ENCODE data around the gene GRIN2A. TPM values are rescaled to one million over a fixed set of nuclear protein-coding genes. Genes with fewer than 3 reads are reported as not detected.

GRIN2A gene
- total and polyA plus RNA-seq, 2 of the 13 experiments (the other 11 are each of a cell fraction or from before 2014, with no cell fraction given): not detected

DNA sequence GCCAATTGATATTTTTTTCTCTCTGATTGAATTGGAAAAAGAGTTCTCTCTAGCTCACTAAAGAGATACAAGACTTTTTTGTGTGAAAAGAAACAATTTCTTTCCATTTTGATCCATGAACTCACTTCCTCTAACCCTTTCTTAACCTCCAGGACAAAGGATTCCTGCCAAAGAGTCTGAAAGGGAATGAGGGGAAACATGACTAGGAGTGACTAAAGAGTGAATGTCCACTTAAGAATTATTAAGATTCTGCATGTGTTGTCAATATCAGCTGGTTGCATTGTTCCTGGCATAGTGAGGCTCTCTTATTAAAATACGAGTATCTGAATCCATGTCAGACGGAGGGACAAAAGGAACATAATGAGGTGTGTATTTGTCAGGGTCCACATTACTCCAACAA, 344.7 kb downstream of the GRIN2A start:
- H3K27ac ChIP-seq (ENCODE audit: extremely low read length, insufficient read depth, low read length): no peak overlapping the region
- no peaks in the 10 kb centered on the region for H3K79me2 ChIP-seq (ENCODE audit: insufficient read depth, low read length)
- no peak overlapping the region for H3K9ac ChIP-seq (ENCODE audit: insufficient read depth, low read depth, low read length)
- no peaks in the 10 kb centered on the region for H3K36me3 ChIP-seq (replicated peaks in 1 of 2; ENCODE audit: control insufficient read depth in 1 of 2, insufficient read depth in 2 of 2, low read length in 2 of 2)
- no peaks in the 10 kb centered on the region for H3K9me3 ChIP-seq (ENCODE audit: low read length)
- no peaks in the 10 kb centered on the region for H3K4me1 ChIP-seq (ENCODE audit: insufficient read depth, low read length)
- in situ Hi-C loops (cut with HindIII; ENCODE audit: extremely low pct_ligation_motif_present, low pct_unique_long_range_greater_than_20kb): no loop called here
- intact Hi-C loops (cut with micrococcal nuclease; ENCODE audit: unreplicated experiment): no loop called here
- ChIA-PET POLR2A (no interaction called here), CTCF (ENCODE audit: low intra/inter-chr PET ratio, low total read pairs) (no interaction called here)
- TF ChIP-seq SNAI1 (CRISPR knock-in tag; IDR thresholded peaks at IDR 0.05; ENCODE audit: borderline replicate concordance): no peak
- no peak for TF ChIP-seq MAFG (CRISPR knock-in tag; IDR thresholded peaks at IDR 0.05)
- no peak for TF ChIP-seq PHF5A (CRISPR knock-in tag; IDR thresholded peaks at IDR 0.05; ENCODE audit: low read depth, unreplicated experiment)
- TF ChIP-seq ZIK1 (CRISPR knock-in tag; IDR thresholded peaks at IDR 0.05; ENCODE audit: borderline replicate concordance, low read depth): no peak
- no peak for TF ChIP-seq ZNF569 (CRISPR knock-in tag; IDR thresholded peaks at IDR 0.05; ENCODE audit: borderline replicate concordance)
- TF ChIP-seq CBFB (CRISPR knock-in tag; IDR thresholded peaks at IDR 0.05): no peak
- TF ChIP-seq, protein P1, sequence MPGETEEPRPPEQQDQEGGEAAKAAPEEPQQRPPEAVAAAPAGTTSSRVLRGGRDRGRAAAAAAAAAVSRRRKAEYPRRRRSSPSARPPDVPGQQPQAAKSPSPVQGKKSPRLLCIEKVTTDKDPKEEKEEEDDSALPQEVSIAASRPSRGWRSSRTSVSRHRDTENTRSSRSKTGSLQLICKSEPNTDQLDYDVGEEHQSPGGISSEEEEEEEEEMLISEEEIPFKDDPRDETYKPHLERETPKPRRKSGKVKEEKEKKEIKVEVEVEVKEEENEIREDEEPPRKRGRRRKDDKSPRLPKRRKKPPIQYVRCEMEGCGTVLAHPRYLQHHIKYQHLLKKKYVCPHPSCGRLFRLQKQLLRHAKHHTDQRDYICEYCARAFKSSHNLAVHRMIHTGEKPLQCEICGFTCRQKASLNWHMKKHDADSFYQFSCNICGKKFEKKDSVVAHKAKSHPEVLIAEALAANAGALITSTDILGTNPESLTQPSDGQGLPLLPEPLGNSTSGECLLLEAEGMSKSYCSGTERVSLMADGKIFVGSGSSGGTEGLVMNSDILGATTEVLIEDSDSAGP (CRISPR knock-in tag; IDR thresholded peaks at IDR 0.05; ENCODE audit: borderline replicate concordance): no peak
- TF ChIP-seq, protein P2, sequence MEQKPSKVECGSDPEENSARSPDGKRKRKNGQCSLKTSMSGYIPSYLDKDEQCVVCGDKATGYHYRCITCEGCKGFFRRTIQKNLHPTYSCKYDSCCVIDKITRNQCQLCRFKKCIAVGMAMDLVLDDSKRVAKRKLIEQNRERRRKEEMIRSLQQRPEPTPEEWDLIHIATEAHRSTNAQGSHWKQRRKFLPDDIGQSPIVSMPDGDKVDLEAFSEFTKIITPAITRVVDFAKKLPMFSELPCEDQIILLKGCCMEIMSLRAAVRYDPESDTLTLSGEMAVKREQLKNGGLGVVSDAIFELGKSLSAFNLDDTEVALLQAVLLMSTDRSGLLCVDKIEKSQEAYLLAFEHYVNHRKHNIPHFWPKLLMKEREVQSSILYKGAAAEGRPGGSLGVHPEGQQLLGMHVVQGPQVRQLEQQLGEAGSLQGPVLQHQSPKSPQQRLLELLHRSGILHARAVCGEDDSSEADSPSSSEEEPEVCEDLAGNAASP (CRISPR knock-in tag; IDR thresholded peaks at IDR 0.05; ENCODE audit: borderline replicate concordance): no peak
- TF ChIP-seq, protein P3, sequence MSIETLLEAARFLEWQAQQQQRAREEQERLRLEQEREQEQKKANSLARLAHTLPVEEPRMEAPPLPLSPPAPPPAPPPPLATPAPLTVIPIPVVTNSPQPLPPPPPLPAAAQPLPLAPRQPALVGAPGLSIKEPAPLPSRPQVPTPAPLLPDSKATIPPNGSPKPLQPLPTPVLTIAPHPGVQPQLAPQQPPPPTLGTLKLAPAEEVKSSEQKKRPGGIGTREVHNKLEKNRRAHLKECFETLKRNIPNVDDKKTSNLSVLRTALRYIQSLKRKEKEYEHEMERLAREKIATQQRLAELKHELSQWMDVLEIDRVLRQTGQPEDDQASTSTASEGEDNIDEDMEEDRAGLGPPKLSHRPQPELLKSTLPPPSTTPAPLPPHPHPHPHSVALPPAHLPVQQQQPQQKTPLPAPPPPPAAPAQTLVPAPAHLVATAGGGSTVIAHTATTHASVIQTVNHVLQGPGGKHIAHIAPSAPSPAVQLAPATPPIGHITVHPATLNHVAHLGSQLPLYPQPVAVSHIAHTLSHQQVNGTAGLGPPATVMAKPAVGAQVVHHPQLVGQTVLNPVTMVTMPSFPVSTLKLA (IDR thresholded peaks at IDR 0.05): no peak
- TF ChIP-seq, protein P4, sequence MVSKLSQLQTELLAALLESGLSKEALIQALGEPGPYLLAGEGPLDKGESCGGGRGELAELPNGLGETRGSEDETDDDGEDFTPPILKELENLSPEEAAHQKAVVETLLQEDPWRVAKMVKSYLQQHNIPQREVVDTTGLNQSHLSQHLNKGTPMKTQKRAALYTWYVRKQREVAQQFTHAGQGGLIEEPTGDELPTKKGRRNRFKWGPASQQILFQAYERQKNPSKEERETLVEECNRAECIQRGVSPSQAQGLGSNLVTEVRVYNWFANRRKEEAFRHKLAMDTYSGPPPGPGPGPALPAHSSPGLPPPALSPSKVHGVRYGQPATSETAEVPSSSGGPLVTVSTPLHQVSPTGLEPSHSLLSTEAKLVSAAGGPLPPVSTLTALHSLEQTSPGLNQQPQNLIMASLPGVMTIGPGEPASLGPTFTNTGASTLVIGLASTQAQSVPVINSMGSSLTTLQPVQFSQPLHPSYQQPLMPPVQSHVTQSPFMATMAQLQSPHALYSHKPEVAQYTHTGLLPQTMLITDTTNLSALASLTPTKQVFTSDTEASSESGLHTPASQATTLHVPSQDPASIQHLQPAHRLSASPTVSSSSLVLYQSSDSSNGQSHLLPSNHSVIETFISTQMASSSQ (IDR thresholded peaks at IDR 0.05; ENCODE audit: low read depth): no peak
- TF ChIP-seq, protein P4 (CRISPR knock-in tag; IDR thresholded peaks at IDR 0.05; ENCODE audit: borderline replicate concordance): no peak
- TF ChIP-seq WIZ (CRISPR knock-in tag; IDR thresholded peaks at IDR 0.05): no peak
- TF ChIP-seq, protein P5, sequence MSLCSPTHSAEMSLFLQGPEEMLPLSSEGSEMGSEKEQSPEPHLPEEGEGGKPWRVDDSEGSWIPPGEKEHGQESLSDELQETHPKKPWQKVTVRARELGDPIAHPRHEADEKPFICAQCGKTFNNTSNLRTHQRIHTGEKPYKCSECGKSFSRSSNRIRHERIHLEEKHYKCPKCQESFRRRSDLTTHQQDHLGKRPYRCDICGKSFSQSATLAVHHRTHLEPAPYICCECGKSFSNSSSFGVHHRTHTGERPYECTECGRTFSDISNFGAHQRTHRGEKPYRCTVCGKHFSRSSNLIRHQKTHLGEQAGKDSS (CRISPR knock-in tag; IDR thresholded peaks at IDR 0.05; ENCODE audit: borderline replicate concordance, low read depth): no peak
- no peaks in the 10 kb centered on the region for H4K20me1 ChIP-seq (ENCODE audit: insufficient read depth, low read length)
- H3K4me2 ChIP-seq (ENCODE audit: low read depth, low read length): no peak overlapping the region
- no peaks in the 10 kb centered on the region for H3K27me3 ChIP-seq (ENCODE audit: control insufficient read depth in 1 of 2, insufficient read depth in 2 of 2, low read length in 2 of 2)
- DNase-seq (ENCODE audit: low spot score) (no peak), ATAC-seq (no peak), FAIRE-seq (no peak)
- 11% methylated on average over 2 of the region's 2 CpGs for WGBS (ENCODE audit: low lambda C conversion rate)
- no peak overlapping the region for H2AFZ ChIP-seq (ENCODE audit: low read length)
- no peak overlapping the region for H3K4me3 ChIP-seq (replicated peaks in 1 of 3; ENCODE audit: insufficient read depth in 1 of 3, low read depth in 2 of 3, low read length in 3 of 3)
- BruUV-seq (replicated peaks): no TSS peak

All from HepG2 (cell line).